BJ (cell line): ENCODE results near the gene OPTC. TPM values are rescaled to one million over a fixed set of nuclear protein-coding genes. Genes with fewer than 3 reads are reported as not detected.
A peak's percentile ranks its signal among the peaks of the same experiment; 100 is the strongest.

Source experiments
- CTCF ChIA-PET: fragments of 350-600 bp; formaldehyde crosslinking; extraction: SDS; loops from one replicate; lab custom pipeline; 2021; ENCODE audit warnings: antibody characterized with exemption, inconsistent platforms; lab: Yijun Ruan, JAX
- POLR2A ChIA-PET: fragments of 300-600 bp; sonication (Branson Sonifier 250); formaldehyde crosslinking; extraction: SDS; loops from one replicate; lab custom pipeline; 2021; ENCODE audit warnings: antibody characterized with exemption; lab: Charles Lee
- DNase-seq: peaks from one replicate; pipeline ENCODE4 v3.0.0-alpha.2; 2011; ENCODE audit warnings: low read depth
- H3K27me3 ChIP-seq: 2 replicates; pipeline ENCODE4 v1.6.0; 2011; ENCODE audit warnings: low read length; ENCODE audit not compliant: control insufficient read depth, insufficient read depth
- H3K36me3 ChIP-seq: 2 replicates; pipeline ENCODE4 v1.5.1; 2011; ENCODE audit warnings: low read length; ENCODE audit not compliant: control insufficient read depth, insufficient read depth
- H3K4me3 ChIP-seq: 2 replicates; pipeline ENCODE4 v1.5.1; 2011; ENCODE audit warnings: low read depth, mild to moderate bottlenecking, control low read depth, low read length
- CTCF ChIP-seq: IDR thresholded peaks from 2 replicates; pipeline ENCODE4 v1.5.1; 2011; ENCODE audit warnings: low read depth, mild to moderate bottlenecking, control low read depth, inconsistent platforms, low read length, moderate library complexity; ENCODE audit not compliant: insufficient read depth
- polyA plus RNA-seq: library from polyadenylated mRNA; depleted of rRNA; stranded (reverse); fragments of >200 nt; gene quantifications from 2 replicates; pipeline ENCODE4 v1.2.3, GENCODE V29; 2011

Gene OPTC
- polyA plus RNA-seq, 1 experiment = not detected

- no peak for TF ChIP-seq CTCF
- Histone ChIP-seq H3K27me3 (no peaks in the 10 kb centered on the region), H3K36me3 (no peaks in the 10 kb centered on the region), H3K4me3 (no peak overlapping the region)
- CTCF ChIA-PET = interaction anchor here (1.3 to 3.9 kb wide), 3 partner anchors 15 to 26 kb away, joined by 6 to 14 read pairs (median 9); no protein-coding TSS in a partner anchor
- no peak for DNase-seq
- POLR2A ChIA-PET = no interaction called here
Measured at GRCh38 chr1:203461717-203462116, 32.2 kb upstream of the OPTC start.

GRCh38 chr1:203462143-203462542 is 31.8 kb upstream of the OPTC start:
- POLR2A ChIA-PET = no interaction called here
- TF ChIP-seq CTCF = no peak

DNA sequence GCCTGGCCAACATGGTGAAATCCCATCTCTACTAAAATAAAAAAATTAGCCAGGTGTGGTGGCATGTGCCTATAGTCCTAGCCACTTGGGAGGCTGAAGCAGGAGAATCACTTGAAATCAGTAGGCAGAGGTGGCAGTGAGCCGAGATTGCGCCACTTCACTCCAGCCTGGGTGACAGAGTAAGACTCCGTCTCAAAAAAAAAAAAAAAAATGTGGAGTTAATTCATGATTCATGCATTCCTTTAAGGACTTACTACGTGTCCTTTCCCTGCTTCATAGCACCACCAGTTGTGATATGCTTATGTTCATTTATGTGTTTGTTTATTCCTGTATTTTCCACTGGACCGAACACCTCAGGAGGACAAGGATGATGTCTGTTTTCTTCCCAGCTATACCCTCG is 31.1 kb upstream of the OPTC start:
- no peaks in the 10 kb centered on the region for H3K36me3 ChIP-seq
- no peak overlapping the region for H3K4me3 ChIP-seq
- ChIA-PET POLR2A (no interaction called here), CTCF (interaction anchor here (1.0 to 3.9 kb wide), 10 partner anchors 10 to 193 kb away, joined by 3 to 14 read pairs (median 6); partner anchors contain the start of gene PRELP)
- TF ChIP-seq CTCF = no peak
- peak; percentile 72 for DNase-seq
- H3K27me3 ChIP-seq = no peaks in the 10 kb centered on the region

More at GRCh38 chr1:203462143-203462542, 31.8 kb upstream of the OPTC start:
- no peak for DNase-seq
- CTCF ChIA-PET = interaction anchor here (1.3 to 3.9 kb wide), 4 partner anchors 9 to 25 kb away, joined by 6 to 14 read pairs (median 10); no protein-coding TSS in a partner anchor
- H3K27me3 ChIP-seq = no peaks in the 10 kb centered on the region
- H3K4me3 ChIP-seq = no peak overlapping the region
- no peaks in the 10 kb centered on the region for H3K36me3 ChIP-seq

DNA sequence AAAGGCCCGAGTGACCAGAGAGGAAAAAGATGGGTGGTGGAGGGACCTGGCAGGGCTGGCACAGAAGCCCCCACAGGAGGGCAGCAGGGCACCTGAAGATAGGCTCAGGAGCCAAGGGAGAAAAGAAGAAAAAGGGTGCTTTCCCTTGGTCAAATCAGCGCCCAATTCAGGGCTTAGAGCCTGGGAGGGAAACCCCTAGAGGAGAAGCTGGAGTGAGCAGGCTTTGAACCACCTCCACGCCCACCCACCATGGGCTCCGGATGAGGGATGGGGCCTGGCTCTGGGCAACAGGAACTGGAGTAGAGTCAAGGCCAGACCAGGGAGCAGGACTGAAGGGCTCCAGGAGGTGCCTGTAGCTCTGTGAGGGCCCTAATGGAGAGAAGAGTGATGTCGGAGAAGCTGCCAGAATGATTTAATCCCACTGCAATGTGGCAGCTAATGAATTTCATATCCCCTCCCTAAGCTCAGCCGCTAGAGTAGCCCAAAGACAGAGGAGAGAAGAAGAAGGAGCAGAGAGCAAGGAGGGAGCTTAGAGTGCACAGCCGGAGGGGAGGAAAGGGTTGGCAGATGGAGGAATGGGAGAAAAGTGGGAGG is 30.4 kb upstream of the OPTC start:
- ChIA-PET POLR2A (interaction anchor here (1.5 kb wide), 1 partner anchor 12 kb away, joined by 4 read pairs; the partner anchor contains the start of gene PRELP), CTCF (interaction anchor here (0.6 to 3.9 kb wide), 15 partner anchors 9 to 281 kb away, joined by 3 to 14 read pairs (median 6); partner anchors contain the start of gene PRELP)
- Histone ChIP-seq H3K27me3 (no peaks in the 10 kb centered on the region), H3K4me3 (no peak overlapping the region), H3K36me3 (no peaks in the 10 kb centered on the region)
- no peak for DNase-seq
- TF ChIP-seq CTCF = 0 out of 2 replicates have a peak, but pooled peaks have one; percentile 12

GRCh38 chr1:203464226-203464625 is 29.7 kb upstream of the OPTC start:
- Histone ChIP-seq H3K36me3 (no peaks in the 10 kb centered on the region), H3K27me3 (no peaks in the 10 kb centered on the region), H3K4me3 (no peak overlapping the region)
- no peak for DNase-seq
- TF ChIP-seq CTCF = no peak
- POLR2A ChIA-PET = interaction anchor here (1.5 kb wide), 1 partner anchor 11 kb away, joined by 4 read pairs; the partner anchor contains the start of gene PRELP
- CTCF ChIA-PET = interaction anchor here (0.6 to 3.9 kb wide), 12 partner anchors 10 to 196 kb away, joined by 3 to 14 read pairs (median 6); partner anchors contain the start of gene PRELP
